OCI-LY7 (cell line): ENCODE measurements around the gene ARV1.

Experiments
- CTCF ChIP-seq: fragments of 200-600 bp; sonication (generic); conservative IDR thresholded peaks from 2 replicates; pipeline ENCODE4 v1.5.1; 2014; ENCODE audit warnings: mild to moderate bottlenecking, antibody characterized with exemption, low read length, moderate library complexity, mixed read lengths
- EZH2phosphoT487 ChIP-seq: fragments of 200-600 bp; sonication (generic); IDR thresholded peaks from 2 replicates; pipeline ENCODE4 v1.6.1; 2018; ENCODE audit warnings: low read depth, borderline replicate concordance, mild to moderate bottlenecking, mixed run types, antibody characterized with exemption, low read length, moderate library complexity, mixed read lengths

GRCh38 chr1:230970432-230970831 is 8.5 kb upstream of the ARV1 start:
- TF ChIP-seq CTCF (no peak), EZH2phosphoT487 (no peak)
